Endothelial cell (in vitro differentiated cells): ENCODE results near the gene LPP. TPM values are rescaled to one million over a fixed set of nuclear protein-coding genes. Genes with fewer than 3 reads are reported as not detected.

ENCODE experiments used
- DNase-seq: peaks from one replicate; pipeline ENCODE4 v3.0.0; 2021; ENCODE audit warnings: low spot score
- H3K27ac Mint-ChIP-seq: one replicate; pipeline ENCODE4 v1.8.0; 2021; ENCODE audit warnings: mixed read lengths, inconsistent platforms; ENCODE audit not compliant: unreplicated experiment
- H3K27me3 Mint-ChIP-seq: one replicate; pipeline ENCODE4 v1.8.0; 2021; ENCODE audit warnings: mild to moderate bottlenecking, moderate library complexity, mixed read lengths, inconsistent platforms; ENCODE audit not compliant: unreplicated experiment
- H3K36me3 Mint-ChIP-seq: one replicate; pipeline ENCODE4 v1.8.0; 2021; ENCODE audit warnings: mild to moderate bottlenecking, low read depth, mixed read lengths, inconsistent platforms; ENCODE audit not compliant: unreplicated experiment
- H3K4me1 Mint-ChIP-seq: one replicate; pipeline ENCODE4 v1.8.0; 2021; ENCODE audit warnings: mild to moderate bottlenecking, mixed read lengths, inconsistent platforms; ENCODE audit not compliant: unreplicated experiment
- H3K4me3 Mint-ChIP-seq: one replicate; pipeline ENCODE4 v1.8.0; 2021; ENCODE audit warnings: mild to moderate bottlenecking, mixed read lengths, inconsistent platforms; ENCODE audit not compliant: unreplicated experiment
- H3K9me3 Mint-ChIP-seq: one replicate; pipeline ENCODE4 v1.8.0; 2021; ENCODE audit warnings: mixed read lengths, inconsistent platforms; ENCODE audit not compliant: unreplicated experiment
- CTCF ChIP-seq: fragments of 200-600 bp; sonication (generic); IDR thresholded peaks from one replicate; pipeline ENCODE4 v1.5.0; 2021; ENCODE audit warnings: antibody characterized with exemption; ENCODE audit not compliant: unreplicated experiment
- total RNA-seq: library from RNA; stranded (reverse); fragmentation: NEBNext Ultra II Directional; extraction: Animal tissue kit (Norgen Biotek cat#: 25700); gene quantifications from one replicate; pipeline ENCODE4 v1.2.1, GENCODE V29; 2021; ENCODE audit not compliant: unreplicated experiment

Gene LPP
- total RNA-seq, 1 donor from 2014 or later, result 181 TPM

- Mint-ChIP-seq H3K27ac (no peak overlapping the region), H3K27me3 (no peaks in the 10 kb centered on the region), H3K9me3 (no peaks in the 10 kb centered on the region), H3K4me1 (no peaks in the 10 kb centered on the region), H3K36me3 (peaks cover 11% of the 10 kb centered on the region), H3K4me3 (no peak overlapping the region)
- no peak for DNase-seq
- TF ChIP-seq CTCF, result no peak
These were observed 257.8 kb downstream of the LPP start for GRCh38 chr3:188411750-188412149.

DNA sequence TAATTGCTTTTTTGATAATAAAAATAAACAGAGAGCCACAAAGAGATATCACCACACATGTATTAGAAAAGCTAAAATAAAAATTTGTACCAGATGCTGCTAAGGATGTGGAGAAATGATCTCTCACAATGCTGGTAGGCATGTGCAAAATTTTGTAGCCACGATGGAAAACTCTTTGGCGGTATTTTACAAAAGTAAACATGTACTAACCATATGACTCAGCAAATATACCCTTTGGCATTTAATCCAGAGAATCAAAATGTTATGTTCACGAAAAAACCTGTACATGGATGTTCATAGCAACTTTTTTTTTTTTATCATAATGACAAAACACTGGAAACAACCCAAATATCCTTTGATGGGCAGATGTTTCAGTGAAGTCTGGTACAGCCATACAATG lies 261.2 kb downstream of the LPP start:
- Mint-ChIP-seq H3K27ac (no peak overlapping the region), H3K9me3 (no peaks in the 10 kb centered on the region), H3K36me3 (no peaks in the 10 kb centered on the region), H3K27me3 (no peaks in the 10 kb centered on the region), H3K4me1 (peaks cover 9% of the 10 kb centered on the region), H3K4me3 (no peak overlapping the region)
- DNase-seq, result no peak
- TF ChIP-seq CTCF, result no peak

GRCh38 chr3:188416041-188416440 lies 262.1 kb downstream of the LPP start:
- Mint-ChIP-seq H3K4me1 (peaks cover 9% of the 10 kb centered on the region), H3K27me3 (no peaks in the 10 kb centered on the region), H3K9me3 (no peaks in the 10 kb centered on the region), H3K36me3 (no peaks in the 10 kb centered on the region), H3K4me3 (no peak overlapping the region), H3K27ac (no peak overlapping the region)
- TF ChIP-seq CTCF, result no peak
- no peak for DNase-seq

DNA sequence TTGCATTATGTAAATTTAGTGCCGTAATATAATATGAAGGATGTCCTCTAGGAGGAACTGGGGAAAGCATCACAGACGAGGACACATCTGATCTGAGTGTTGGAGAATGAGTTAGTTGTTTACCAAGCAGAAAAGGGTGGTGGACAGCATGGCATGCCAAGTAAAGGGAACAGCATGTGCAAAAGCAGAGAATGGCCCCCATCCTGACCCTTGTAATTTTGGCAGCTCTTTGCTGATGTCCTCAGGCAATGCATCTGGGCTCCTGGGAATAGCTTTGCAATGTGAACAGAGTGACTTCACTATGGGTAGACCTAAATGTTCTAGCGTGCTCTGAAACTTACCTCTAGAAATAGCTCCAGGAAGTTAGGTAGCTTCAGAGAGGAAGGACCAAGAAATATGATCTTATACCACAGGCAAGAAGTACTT lies 263.3 kb downstream of the LPP start:
- H3K4me3 Mint-ChIP-seq, result no peak overlapping the region
- peaks cover 15% of the 10 kb centered on the region for H3K4me1 Mint-ChIP-seq
- H3K36me3 Mint-ChIP-seq, result no peaks in the 10 kb centered on the region
- DNase-seq, result no peak
- H3K27me3 Mint-ChIP-seq, result no peaks in the 10 kb centered on the region
- no peaks in the 10 kb centered on the region for H3K9me3 Mint-ChIP-seq
- TF ChIP-seq CTCF, result no peak
- H3K27ac Mint-ChIP-seq, result no peak overlapping the region

DNA sequence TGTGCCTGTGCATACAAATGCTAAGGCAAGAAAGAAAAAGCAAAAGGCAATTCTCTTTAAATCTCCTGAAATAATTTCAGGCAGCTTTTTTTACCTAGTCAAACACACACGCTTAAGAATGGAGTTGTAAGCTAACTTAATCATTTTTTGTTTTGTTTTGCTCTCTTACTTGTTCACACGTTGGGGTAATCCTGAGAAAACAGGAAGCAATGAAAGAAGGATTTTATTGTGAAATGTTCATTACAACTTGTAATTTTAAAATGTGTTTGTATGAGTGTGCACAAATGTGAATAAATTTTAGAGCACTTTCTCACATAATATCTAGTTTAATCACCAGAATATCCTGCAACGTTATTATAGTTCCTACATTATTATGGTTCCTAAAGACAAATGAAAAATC lies 263.8 kb downstream of the LPP start:
- peaks cover 15% of the 10 kb centered on the region for H3K4me1 Mint-ChIP-seq
- TF ChIP-seq CTCF, result no peak
- DNase-seq, result no peak
- H3K27me3 Mint-ChIP-seq, result no peaks in the 10 kb centered on the region
- H3K36me3 Mint-ChIP-seq, result no peaks in the 10 kb centered on the region
- H3K4me3 Mint-ChIP-seq, result no peak overlapping the region
- H3K9me3 Mint-ChIP-seq, result no peaks in the 10 kb centered on the region
- H3K27ac Mint-ChIP-seq, result no peak overlapping the region
